ENCODE results near the gene MICU2. TPM values are rescaled to one million over a fixed set of nuclear protein-coding genes. Genes with fewer than 3 reads are reported as not detected.

The MICU2 gene
- total RNA-seq, 1 donor from 2014 or later, result 41.6 TPM

DNA sequence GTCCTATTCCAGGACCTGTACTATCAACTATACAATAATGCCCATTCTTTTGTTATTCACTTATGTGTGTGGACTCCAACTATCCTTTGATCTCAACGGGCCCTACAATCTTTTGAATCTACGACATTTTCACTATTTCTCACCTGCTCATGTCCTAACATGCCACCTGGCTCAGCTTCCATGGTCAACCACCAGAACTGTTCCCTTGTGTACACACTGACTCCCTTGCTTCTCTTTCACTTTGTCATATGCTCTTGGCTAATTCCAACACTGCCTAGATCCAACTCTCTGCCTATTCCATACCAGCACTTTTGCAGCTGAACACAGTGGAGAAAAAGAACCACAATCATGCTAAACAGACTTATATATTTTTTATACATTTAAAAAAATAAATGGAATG is 53.1 kb downstream of the MICU2 start:
- Mint-ChIP-seq H3K27ac (no peak overlapping the region), H3K27me3 (ENCODE audit: low read depth) (no peaks in the 10 kb centered on the region), H3K4me1 (no peaks in the 10 kb centered on the region), H3K4me3 (no peak overlapping the region), H3K36me3 (peaks cover 30% of the 10 kb centered on the region), H3K9me3 (peaks cover 12% of the 10 kb centered on the region)
- DNase-seq (ENCODE audit: low spot score in 2 of 2, unreplicated experiment in 2 of 2), result no peak
- TF ChIP-seq, protein P1, sequence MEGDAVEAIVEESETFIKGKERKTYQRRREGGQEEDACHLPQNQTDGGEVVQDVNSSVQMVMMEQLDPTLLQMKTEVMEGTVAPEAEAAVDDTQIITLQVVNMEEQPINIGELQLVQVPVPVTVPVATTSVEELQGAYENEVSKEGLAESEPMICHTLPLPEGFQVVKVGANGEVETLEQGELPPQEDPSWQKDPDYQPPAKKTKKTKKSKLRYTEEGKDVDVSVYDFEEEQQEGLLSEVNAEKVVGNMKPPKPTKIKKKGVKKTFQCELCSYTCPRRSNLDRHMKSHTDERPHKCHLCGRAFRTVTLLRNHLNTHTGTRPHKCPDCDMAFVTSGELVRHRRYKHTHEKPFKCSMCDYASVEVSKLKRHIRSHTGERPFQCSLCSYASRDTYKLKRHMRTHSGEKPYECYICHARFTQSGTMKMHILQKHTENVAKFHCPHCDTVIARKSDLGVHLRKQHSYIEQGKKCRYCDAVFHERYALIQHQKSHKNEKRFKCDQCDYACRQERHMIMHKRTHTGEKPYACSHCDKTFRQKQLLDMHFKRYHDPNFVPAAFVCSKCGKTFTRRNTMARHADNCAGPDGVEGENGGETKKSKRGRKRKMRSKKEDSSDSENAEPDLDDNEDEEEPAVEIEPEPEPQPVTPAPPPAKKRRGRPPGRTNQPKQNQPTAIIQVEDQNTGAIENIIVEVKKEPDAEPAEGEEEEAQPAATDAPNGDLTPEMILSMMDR (IDR thresholded peaks at IDR 0.05; ENCODE audit: unreplicated experiment), result no peak

DNA sequence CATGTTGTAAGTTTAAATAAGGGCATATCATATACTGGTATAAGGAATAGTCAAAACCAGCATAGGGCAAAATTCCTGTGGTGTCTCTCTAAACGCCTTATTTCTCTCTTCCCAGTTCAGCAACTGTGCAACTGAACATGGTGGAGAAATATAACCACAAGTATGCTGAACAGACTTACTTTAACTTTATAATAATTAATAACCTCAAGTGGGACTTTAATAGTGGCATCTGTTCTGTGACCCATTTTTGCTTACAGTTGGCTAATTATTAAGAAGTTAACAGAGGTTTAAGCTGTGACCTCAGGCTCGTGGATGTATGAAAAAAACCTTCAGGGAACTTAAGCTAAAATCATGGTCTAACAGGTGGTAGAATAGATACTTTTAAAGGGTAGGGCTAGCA is 54.3 kb downstream of the MICU2 start:
- peaks cover 32% of the 10 kb centered on the region for H3K36me3 Mint-ChIP-seq
- H3K4me1 Mint-ChIP-seq, result no peaks in the 10 kb centered on the region

DNA sequence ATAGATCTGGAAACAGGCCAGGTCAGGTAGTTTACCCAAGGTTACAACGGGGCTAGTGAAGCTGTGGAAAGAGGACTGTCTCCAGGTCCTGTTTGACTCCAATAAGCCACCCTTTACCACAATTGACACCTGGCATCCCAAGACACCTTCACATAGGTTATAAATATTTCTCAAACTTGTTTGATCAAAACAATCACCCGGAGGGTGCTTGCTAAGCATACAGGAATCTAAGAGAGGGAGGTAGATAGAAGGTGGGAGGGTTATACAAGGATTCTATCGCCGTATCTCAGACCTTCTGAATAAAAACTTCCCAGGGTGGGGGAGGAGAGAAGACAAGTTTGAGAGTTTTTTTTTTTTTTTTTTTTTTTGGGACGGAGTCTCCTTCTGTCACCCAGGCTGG is 55.4 kb downstream of the MICU2 start:
- DNase-seq (ENCODE audit: low spot score in 2 of 2, unreplicated experiment in 2 of 2), result no peak
- no peaks in the 10 kb centered on the region for H3K27me3 Mint-ChIP-seq (ENCODE audit: low read depth)
- TF ChIP-seq, protein P1 (IDR thresholded peaks at IDR 0.05; ENCODE audit: unreplicated experiment), result no peak
- peaks cover 32% of the 10 kb centered on the region for H3K36me3 Mint-ChIP-seq
- peaks cover 24% of the 10 kb centered on the region for H3K9me3 Mint-ChIP-seq
- H3K4me3 Mint-ChIP-seq, result no peak overlapping the region
- no peak overlapping the region for H3K27ac Mint-ChIP-seq
- no peaks in the 10 kb centered on the region for H3K4me1 Mint-ChIP-seq

More for the DNA sequence above, 54.3 kb downstream of the MICU2 start:
- TF ChIP-seq, protein P1 (IDR thresholded peaks at IDR 0.05; ENCODE audit: unreplicated experiment), result no peak
- DNase-seq (ENCODE audit: low spot score in 2 of 2, unreplicated experiment in 2 of 2), result no peak
- Mint-ChIP-seq H3K9me3 (peaks cover 16% of the 10 kb centered on the region), H3K27me3 (ENCODE audit: low read depth) (no peaks in the 10 kb centered on the region), H3K27ac (no peak overlapping the region), H3K4me3 (no peak overlapping the region)

DNA sequence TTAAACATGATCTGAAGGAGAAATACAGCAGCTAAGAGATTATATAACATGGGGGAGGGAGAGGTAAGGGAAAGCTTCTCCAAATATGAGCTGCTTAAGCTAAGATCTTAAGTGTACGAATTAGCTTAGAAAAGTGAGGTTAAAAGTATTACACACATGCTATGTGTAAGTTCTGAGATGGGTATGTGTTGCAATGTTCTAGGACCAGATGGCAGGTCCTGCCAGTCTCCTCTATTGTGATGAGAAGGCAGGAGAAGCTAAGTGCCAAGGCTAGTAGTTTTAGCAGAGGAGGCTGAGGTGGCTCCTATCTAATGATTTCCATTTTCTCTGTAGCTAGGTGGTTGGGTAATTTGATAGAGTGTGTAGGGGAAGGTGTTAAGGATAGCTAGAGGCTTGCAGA is 57.6 kb downstream of the MICU2 start:
- TF ChIP-seq, protein P1 (IDR thresholded peaks at IDR 0.05; ENCODE audit: unreplicated experiment), result no peak
- peaks cover 17% of the 10 kb centered on the region for H3K9me3 Mint-ChIP-seq
- no peak overlapping the region for H3K4me3 Mint-ChIP-seq
- H3K27me3 Mint-ChIP-seq (ENCODE audit: low read depth), result no peaks in the 10 kb centered on the region
- H3K36me3 Mint-ChIP-seq, result peaks cover 21% of the 10 kb centered on the region
- peaks cover 5% of the 10 kb centered on the region for H3K4me1 Mint-ChIP-seq
- no peak overlapping the region for H3K27ac Mint-ChIP-seq
- DNase-seq (ENCODE audit: low spot score in 2 of 2, unreplicated experiment in 2 of 2), result no peak

DNA sequence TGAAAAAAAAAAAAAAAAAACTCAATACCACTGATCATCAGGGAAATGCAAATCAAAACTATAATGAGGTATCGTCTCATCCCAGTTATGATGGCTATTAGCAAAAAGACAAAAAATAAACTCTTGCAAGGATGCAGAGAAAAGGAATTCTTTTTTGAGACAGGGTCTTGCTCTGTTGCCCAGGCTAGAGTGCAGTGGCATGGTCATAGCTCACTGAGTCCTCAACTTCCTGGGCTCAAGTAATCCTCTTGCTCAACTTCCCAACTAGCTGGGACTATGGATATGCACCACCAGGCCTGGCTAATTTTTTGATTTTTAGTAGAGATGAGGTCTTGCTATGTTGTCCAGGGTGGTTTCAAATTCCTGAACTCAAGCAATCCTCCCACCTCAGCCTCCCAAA is 59.5 kb downstream of the MICU2 start:
- Mint-ChIP-seq H3K27ac (no peak overlapping the region), H3K4me1 (peaks cover 8% of the 10 kb centered on the region), H3K27me3 (ENCODE audit: low read depth) (no peaks in the 10 kb centered on the region), H3K4me3 (no peak overlapping the region), H3K36me3 (peaks cover 19% of the 10 kb centered on the region), H3K9me3 (peaks cover 12% of the 10 kb centered on the region)
- DNase-seq (ENCODE audit: low spot score in 2 of 2, unreplicated experiment in 2 of 2), result no peak
- TF ChIP-seq, protein P1 (IDR thresholded peaks at IDR 0.05; ENCODE audit: unreplicated experiment), result no peak

DNA sequence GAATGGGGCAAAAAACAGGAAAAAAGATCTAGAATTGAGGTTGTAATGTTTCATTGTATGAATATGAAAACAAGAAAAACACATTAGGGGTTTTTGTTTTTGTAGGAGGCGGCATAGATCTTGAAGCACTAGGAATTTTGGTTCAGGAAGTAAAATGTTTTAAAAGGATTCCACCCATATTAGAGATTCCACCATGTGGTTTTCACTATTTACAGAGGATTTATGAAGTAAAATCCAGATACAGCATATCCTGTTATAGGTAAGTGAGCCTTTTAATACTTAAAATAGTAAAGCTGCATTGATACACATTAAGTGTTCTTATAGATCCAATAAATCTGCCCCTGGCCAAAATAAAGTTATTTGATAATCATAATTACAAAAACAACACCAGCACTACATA is 61.4 kb downstream of the MICU2 start:
- H3K27ac Mint-ChIP-seq, result peak overlapping the region; percentile 30
- peaks cover 29% of the 10 kb centered on the region for H3K36me3 Mint-ChIP-seq
- H3K27me3 Mint-ChIP-seq (ENCODE audit: low read depth), result no peaks in the 10 kb centered on the region
- H3K9me3 Mint-ChIP-seq, result peaks cover 12% of the 10 kb centered on the region
- H3K4me3 Mint-ChIP-seq, result no peak overlapping the region
- peaks cover 8% of the 10 kb centered on the region for H3K4me1 Mint-ChIP-seq
- DNase-seq (ENCODE audit: low spot score in 2 of 2, unreplicated experiment in 2 of 2), result no peak
- TF ChIP-seq, protein P1 (IDR thresholded peaks at IDR 0.05; ENCODE audit: unreplicated experiment), result no peak
